CD14-positive monocyte (primary cell): ENCODE data around the gene LASP1. TPM values are rescaled to one million over a fixed set of nuclear protein-coding genes. Genes with fewer than 3 reads are reported as not detected.

Source experiments
- DNase-seq, 3 donors: peaks; one replicate each; pipeline ENCODE4 v3.0.0-alpha.2; 2011 to 2022
- H2AFZ ChIP-seq: 2 replicates; pipeline ENCODE4 v1.6.0; 2012; ENCODE audit warnings: mild to moderate bottlenecking, low read depth, low read length, inconsistent platforms; ENCODE audit not compliant: insufficient read depth, poor library complexity, severe bottlenecking
- H3K27ac ChIP-seq, 2 donors: 1 replicate in 1 of 2; 2 replicates in 1 of 2; pipeline ENCODE4 v1.5.1; 2012 to 2013; ENCODE audit warnings: low read length in 2 of 2, control low read depth in 1 of 2, inconsistent platforms in 1 of 2, low read depth in 1 of 2, mild to moderate bottlenecking in 1 of 2
- H3K27me3 ChIP-seq, 2 donors: one replicate each; pipeline versions ENCODE4 v1.6.0 to v1.6.1; 2011 to 2013; ENCODE audit warnings: low read length in 2 of 2; ENCODE audit not compliant: control insufficient read depth in 2 of 2, insufficient read depth in 2 of 2
- H3K36me3 ChIP-seq, 2 donors: replicated peaks in 1 of 2; 1 replicate in 1 of 2; 2 replicates in 1 of 2; pipeline versions ENCODE4 v1.5.1 to v1.6.1; 2012 to 2013; ENCODE audit warnings: low read length in 2 of 2, control low read depth in 1 of 2, inconsistent platforms in 1 of 2, mild to moderate bottlenecking in 1 of 2; ENCODE audit not compliant: insufficient read depth in 2 of 2, control insufficient read depth in 1 of 2
- H3K4me1 ChIP-seq, 2 donors: 1 replicate in 1 of 2; 2 replicates in 1 of 2; pipeline versions ENCODE4 v1.5.1 to v1.6.1; 2012 to 2013; ENCODE audit warnings: low read length in 2 of 2, control low read depth in 1 of 2, inconsistent platforms in 1 of 2, mild to moderate bottlenecking in 1 of 2, moderate library complexity in 1 of 2; ENCODE audit not compliant: insufficient read depth in 2 of 2, control insufficient read depth in 1 of 2
- H3K4me2 ChIP-seq: replicated peaks from 2 replicates; pipeline ENCODE3; 2012; ENCODE audit warnings: low read length, moderate library complexity, mild to moderate bottlenecking; ENCODE audit not compliant: poor library complexity, severe bottlenecking; ENCODE audit errors: extremely low read depth
- H3K4me3 ChIP-seq, 3 experiments: fragments of 200-600 bp in 1 of 3; sonication (generic) in 1 of 3; replicated peaks in 1 of 3; 1 replicate in 2 of 3; 2 replicates in 1 of 3; pipeline ENCODE4 v1.5.1; 2011 to 2013; ENCODE audit warnings: low read length in 3 of 3, mild to moderate bottlenecking in 3 of 3, control low read depth in 2 of 3, low read depth in 2 of 3, inconsistent platforms in 1 of 3, moderate library complexity in 1 of 3
- H3K79me2 ChIP-seq: 2 replicates; pipeline ENCODE4 v1.6.0; 2012; ENCODE audit warnings: mild to moderate bottlenecking, control low read depth, inconsistent platforms, low read length, moderate library complexity; ENCODE audit not compliant: insufficient read depth
- H3K9ac ChIP-seq: 2 replicates; pipeline ENCODE4 v1.6.0; 2017; ENCODE audit warnings: low read length, mild to moderate bottlenecking; ENCODE audit not compliant: insufficient read depth, poor library complexity, severe bottlenecking
- H3K9me3 ChIP-seq, 2 donors: replicated peaks in 1 of 2; 1 replicate in 1 of 2; 2 replicates in 1 of 2; pipeline versions ENCODE4 v1.5.1 to v1.6.1; 2012 to 2013; ENCODE audit warnings: low read length in 2 of 2, control low read depth in 1 of 2; ENCODE audit not compliant: control insufficient read depth in 1 of 2, insufficient read depth in 1 of 2
- H4K20me1 ChIP-seq: 2 replicates; pipeline ENCODE4 v1.6.0; 2012; ENCODE audit warnings: mild to moderate bottlenecking, low read length, control low read depth, moderate library complexity; ENCODE audit not compliant: insufficient read depth
- H3K27ac Mint-ChIP-seq, 7 donors: one replicate each; pipeline ENCODE4 v1.8.0; 2020; ENCODE audit warnings: mild to moderate bottlenecking in 7 of 7, mixed read lengths in 7 of 7, moderate library complexity in 6 of 7, inconsistent platforms in 2 of 7
- H3K27me3 Mint-ChIP-seq, 3 donors: one replicate each; pipeline ENCODE4 v1.8.0; 2021 to 2022; ENCODE audit warnings: low read depth in 3 of 3, mild to moderate bottlenecking in 3 of 3, mixed read lengths in 3 of 3, moderate library complexity in 3 of 3, inconsistent platforms in 1 of 3
- H3K36me3 Mint-ChIP-seq, 2 donors: one replicate each; pipeline ENCODE4 v1.8.0; 2020; ENCODE audit warnings: mixed read lengths in 2 of 2, inconsistent platforms in 1 of 2, mild to moderate bottlenecking in 1 of 2
- H3K4me1 Mint-ChIP-seq: one replicate; pipeline ENCODE4 v1.8.0; 2020; ENCODE audit warnings: mild to moderate bottlenecking, mixed read lengths
- H3K4me3 Mint-ChIP-seq, 2 donors: one replicate each; pipeline ENCODE4 v1.8.0; 2020; ENCODE audit warnings: mild to moderate bottlenecking in 2 of 2, mixed read lengths in 2 of 2, moderate library complexity in 1 of 2
- H3K9me3 Mint-ChIP-seq, 7 donors: one replicate each; pipeline ENCODE4 v1.8.0; 2020 to 2022; ENCODE audit warnings: mixed read lengths in 7 of 7, mild to moderate bottlenecking in 6 of 7, moderate library complexity in 6 of 7, inconsistent platforms in 2 of 7
- WGBS: methylation state at CpG from one replicate; pipeline ENCODE4 v1.1.5; 2013; ENCODE audit warnings: missing lambda C conversion rate; ENCODE audit not compliant: insufficient coverage; 5-methylcytosine and 5-hydroxymethylcytosine counted together
- intact Hi-C, 2 donors: fragments of 100-400 bp; cut with micrococcal nuclease; formaldehyde crosslinking; loops; one replicate each; pipeline versions ENCODE4 v1.15.0 to v1.15.1; 2023
- polyA plus RNA-seq, 3 donors: library from polyadenylated mRNA; depleted of rRNA in 1 of 3; unstranded in 2 of 3; stranded (reverse) in 1 of 3; fragments of 300-500 nt in 2 of 3; fragments of >200 nt in 1 of 3; fragmentation: Illumina TruSeq in 2 of 3; gene quantifications; 1 replicate in 2 of 3; 2 replicates in 1 of 3; pipeline ENCODE4 v1.2.3, GENCODE V29; 2012 to 2021
- TF ChIP-seq, protein P1 (sequence below): fragments of 200-600 bp; IDR thresholded peaks from one replicate; pipeline ENCODE4 v1.8.0; 2022; ENCODE audit warnings: antibody characterized with exemption, mild to moderate bottlenecking

Gene LASP1
- polyA plus RNA-seq, 3 donors = 55.9 to 93.7 (median 70.6) TPM

DNA sequence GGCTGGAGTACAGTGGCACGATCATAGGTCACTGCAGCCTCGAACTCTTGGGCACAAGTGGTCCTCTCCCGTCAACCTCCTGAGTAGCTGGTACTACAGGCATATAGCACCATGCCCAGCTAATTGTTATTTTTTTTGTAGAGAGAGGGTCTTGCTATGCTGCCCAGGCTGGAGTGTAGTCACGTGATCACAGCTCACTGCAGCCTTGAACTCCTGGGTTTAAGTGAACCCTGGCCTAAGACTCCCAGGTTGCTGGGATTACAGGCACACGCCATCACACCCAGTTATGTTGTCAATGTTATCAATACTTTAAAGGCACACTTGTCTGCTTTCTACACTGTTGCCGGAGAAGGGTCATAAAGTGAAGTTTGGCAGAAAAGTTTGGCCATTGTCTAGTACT is 33.5 kb downstream of the LASP1 start:
- Histone ChIP-seq H3K4me1 (peaks cover 58 to 59% of the 10 kb centered on the region in 2 donors), H3K9ac (no peak overlapping the region), H3K9me3 (no peaks in the 10 kb centered on the region), H2AFZ (no peak overlapping the region), H3K4me3 (no peak overlapping the region), H3K4me2 (no peak overlapping the region), H4K20me1 (peaks cover 97% of the 10 kb centered on the region), H3K27me3 (no peaks in the 10 kb centered on the region), H3K36me3 (peaks cover 25 to 43% of the 10 kb centered on the region in 2 donors), H3K27ac (peak overlapping the region in 1 of 2 donors; percentile 43), H3K79me2 (peaks cover 80% of the 10 kb centered on the region)
- no peaks in the 10 kb centered on the region for H3K27me3 Mint-ChIP-seq
- H3K36me3 Mint-ChIP-seq = peaks cover 35 to 54% of the 10 kb centered on the region in 2 donors
- TF ChIP-seq, protein P1, sequence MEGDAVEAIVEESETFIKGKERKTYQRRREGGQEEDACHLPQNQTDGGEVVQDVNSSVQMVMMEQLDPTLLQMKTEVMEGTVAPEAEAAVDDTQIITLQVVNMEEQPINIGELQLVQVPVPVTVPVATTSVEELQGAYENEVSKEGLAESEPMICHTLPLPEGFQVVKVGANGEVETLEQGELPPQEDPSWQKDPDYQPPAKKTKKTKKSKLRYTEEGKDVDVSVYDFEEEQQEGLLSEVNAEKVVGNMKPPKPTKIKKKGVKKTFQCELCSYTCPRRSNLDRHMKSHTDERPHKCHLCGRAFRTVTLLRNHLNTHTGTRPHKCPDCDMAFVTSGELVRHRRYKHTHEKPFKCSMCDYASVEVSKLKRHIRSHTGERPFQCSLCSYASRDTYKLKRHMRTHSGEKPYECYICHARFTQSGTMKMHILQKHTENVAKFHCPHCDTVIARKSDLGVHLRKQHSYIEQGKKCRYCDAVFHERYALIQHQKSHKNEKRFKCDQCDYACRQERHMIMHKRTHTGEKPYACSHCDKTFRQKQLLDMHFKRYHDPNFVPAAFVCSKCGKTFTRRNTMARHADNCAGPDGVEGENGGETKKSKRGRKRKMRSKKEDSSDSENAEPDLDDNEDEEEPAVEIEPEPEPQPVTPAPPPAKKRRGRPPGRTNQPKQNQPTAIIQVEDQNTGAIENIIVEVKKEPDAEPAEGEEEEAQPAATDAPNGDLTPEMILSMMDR = no peak
- H3K4me3 Mint-ChIP-seq = no peak overlapping the region
- WGBS = 95% methylated on average over 3 of the region's 6 CpGs
- peak overlapping the region in 2 of 7 donors; percentile 50 to 63 for H3K27ac Mint-ChIP-seq
- peaks cover 0 to 2% (median 0%) of the 10 kb centered on the region in 7 donors for H3K9me3 Mint-ChIP-seq
- intact Hi-C loops = loop anchor here in 1 of 2 donors (10.0 kb wide), 1 partner anchor 49 kb away; the partner anchor contains the start of gene RPL23
- peaks cover 74% of the 10 kb centered on the region for H3K4me1 Mint-ChIP-seq
- DNase-seq = no peak

DNA sequence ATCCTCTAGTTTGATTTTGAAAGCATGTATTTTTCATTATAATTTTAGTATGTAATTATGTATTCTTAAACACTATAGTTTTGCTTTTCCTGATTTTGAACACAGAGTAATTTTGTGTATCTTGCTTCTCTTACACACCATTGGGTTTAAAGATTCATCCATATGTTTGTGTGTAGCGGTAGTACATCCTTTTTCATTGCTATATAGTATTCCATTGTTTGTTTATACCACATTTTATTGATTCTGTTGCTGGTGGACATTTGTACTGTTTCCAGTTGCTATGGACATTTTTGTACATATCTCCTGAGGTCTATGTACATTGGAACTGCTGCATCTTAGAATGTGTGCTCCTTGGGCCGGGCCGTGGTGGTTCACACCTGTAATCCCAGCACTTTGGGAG is 35.0 kb downstream of the LASP1 start:
- no peak overlapping the region for H2AFZ ChIP-seq
- peaks cover 32 to 58% of the 10 kb centered on the region in 2 donors for H3K36me3 ChIP-seq
- H3K27me3 Mint-ChIP-seq = no peaks in the 10 kb centered on the region
- peaks cover 97% of the 10 kb centered on the region for H4K20me1 ChIP-seq
- H3K4me3 ChIP-seq = no peak overlapping the region
- intact Hi-C loops = loop anchor here in 1 of 2 donors (5.0 to 10.0 kb wide), 2 partner anchors 33 to 50 kb away; partner anchors contain the start of genes LASP1 and RPL23
- peak overlapping the region in 3 of 7 donors; percentile 33 to 84 (median 73) for H3K27ac Mint-ChIP-seq
- H3K4me3 Mint-ChIP-seq = no peak overlapping the region
- no peak overlapping the region for H3K4me2 ChIP-seq
- H3K79me2 ChIP-seq = peaks cover 82% of the 10 kb centered on the region
- H3K36me3 Mint-ChIP-seq = peaks cover 36 to 59% of the 10 kb centered on the region in 2 donors
- TF ChIP-seq, protein P1 = no peak
- DNase-seq = no peak
- no CpG with 5 or more reads among the region's 3 CpGs for WGBS
- no peaks in the 10 kb centered on the region for H3K9me3 ChIP-seq
- no peaks in the 10 kb centered on the region for H3K27me3 ChIP-seq
- H3K9me3 Mint-ChIP-seq = peaks cover 0 to 2% (median 0%) of the 10 kb centered on the region in 7 donors
- no peak overlapping the region for H3K9ac ChIP-seq
- peaks cover 59% of the 10 kb centered on the region for H3K4me1 Mint-ChIP-seq
- H3K27ac ChIP-seq = no peak overlapping the region
- peaks cover 43 to 44% of the 10 kb centered on the region in 2 donors for H3K4me1 ChIP-seq
